ENCODE results near the gene AKAP1.

DNA sequence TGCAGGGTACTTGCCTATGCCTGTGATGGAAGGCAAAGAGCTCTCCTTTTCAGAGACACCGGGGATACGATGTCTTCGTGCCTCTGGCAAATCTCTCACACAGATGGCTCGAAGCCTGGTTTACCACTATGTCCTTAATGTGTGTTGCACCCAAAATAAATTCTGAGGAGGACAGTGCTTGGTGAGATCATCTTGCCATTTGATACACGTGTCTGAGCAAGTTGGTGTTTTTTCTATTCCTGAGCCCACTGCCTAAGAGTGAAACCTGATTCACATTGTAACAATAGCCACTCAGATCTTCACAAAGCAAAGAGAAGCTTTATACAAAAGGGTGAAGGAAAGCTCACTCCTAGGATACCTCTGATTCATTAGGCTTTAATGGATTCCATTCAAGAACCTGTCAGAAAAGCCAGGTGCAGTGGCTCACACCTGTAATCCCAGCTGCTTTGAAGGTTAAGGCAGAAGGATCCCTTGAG, 33.1 kb upstream of the AKAP1 start:
- TF ChIP-seq CTCF (conservative IDR thresholded peaks at IDR 0.05 in 1 of 2, IDR thresholded peaks at IDR 0.05 in 1 of 2; ENCODE audit: low read depth in 1 of 2, low read length in 2 of 2): no peak
- TF ChIP-seq EZH2 (IDR thresholded peaks at IDR 0.05; ENCODE audit: low read length, missing control alignments): no peak
